ENCODE results near the gene PIP4K2A.

PIP4K2A gene

DNA sequence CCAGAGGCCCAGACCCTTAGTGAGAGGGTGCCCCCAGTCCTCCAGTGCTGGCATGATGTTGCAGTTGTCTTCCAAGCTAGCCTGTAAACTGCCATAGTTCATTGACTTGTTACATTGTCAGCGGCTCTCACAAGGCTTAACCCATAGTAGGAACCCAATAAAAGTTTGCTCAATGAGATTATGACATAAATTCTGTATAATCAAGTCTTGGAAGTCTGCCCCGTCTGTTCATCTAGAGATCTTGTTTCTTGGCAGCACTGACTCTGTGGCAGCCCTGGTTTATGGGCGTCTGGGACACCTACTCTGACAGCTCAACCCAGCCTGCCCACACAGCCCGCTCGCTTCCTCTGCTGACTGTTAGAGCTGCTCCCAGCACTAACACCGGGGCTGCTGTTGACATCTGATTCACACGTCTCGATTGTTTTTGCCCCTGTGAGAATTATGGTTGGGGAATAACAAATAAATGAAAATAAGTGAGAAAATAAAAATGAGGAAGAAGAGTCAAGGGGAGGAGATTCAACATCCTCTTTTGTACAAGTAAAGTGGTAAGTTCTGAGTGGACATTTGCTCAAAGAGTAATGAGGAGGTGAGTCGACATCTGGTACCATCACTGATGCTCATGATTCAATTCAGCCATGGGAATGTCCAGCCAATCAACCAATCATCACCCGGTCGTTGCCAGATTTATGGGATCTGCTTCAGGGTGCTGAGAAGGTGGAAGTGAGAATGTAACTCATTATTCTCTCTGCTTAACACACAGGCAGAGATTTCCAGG lies 208.3 kb downstream of the PIP4K2A start:
- Histone ChIP-seq H3K4me2 (ENCODE audit: low read depth, low read length, poor library complexity, severe bottlenecking) (peak overlapping the region; percentile 70), H3K4me3 (ENCODE audit: low read length, poor library complexity, severe bottlenecking) (peak overlapping the region; percentile 55), H3F3A (ENCODE audit: low read depth) (peaks cover 2% of the 10 kb centered on the region; the same call in 1 of the 2 replicates), H3K9me3 (ENCODE audit: insufficient read depth, low read depth, low read length) (no peaks in the 10 kb centered on the region), H3K36me3 (ENCODE audit: insufficient read depth, low read length) (no peaks in the 10 kb centered on the region), H3K9me2 (replicated peaks; ENCODE audit: low read depth, low read length) (no peaks in the 10 kb centered on the region), H3K79me2 (ENCODE audit: insufficient read depth, low read length) (no peaks in the 10 kb centered on the region), H4K20me1 (ENCODE audit: insufficient read depth, low read length, poor library complexity, severe bottlenecking) (no peaks in the 10 kb centered on the region), H3K9ac (ENCODE audit: low read depth, low read length, poor library complexity, severe bottlenecking) (peak overlapping the region; percentile 21), H2AFZ (ENCODE audit: low read length) (0 out of 2 replicates have a peak overlapping the region, but pooled peaks have one; percentile 10), H3K27me3 (ENCODE audit: insufficient read depth, low read length, poor library complexity, severe bottlenecking) (no peaks in the 10 kb centered on the region), H3K4me1 (ENCODE audit: insufficient read depth, low read length, poor library complexity, severe bottlenecking) (peaks cover 29% of the 10 kb centered on the region)
- TF ChIP-seq CTCF (conservative IDR thresholded peaks at IDR 0.05; ENCODE audit: low read length) (peak; percentile 22; the same call in 1 of the 2 replicates), EZH2phosphoT487 (IDR thresholded peaks at IDR 0.05; ENCODE audit: borderline replicate concordance) (no peak)

- Histone ChIP-seq H3K4me1 (ENCODE audit: insufficient read depth, low read length, poor library complexity, severe bottlenecking) (peaks cover 35% of the 10 kb centered on the region), H3K27me3 (ENCODE audit: insufficient read depth, low read length, poor library complexity, severe bottlenecking) (no peaks in the 10 kb centered on the region), H3K9me3 (ENCODE audit: insufficient read depth, low read depth, low read length) (no peaks in the 10 kb centered on the region), H3F3A (ENCODE audit: low read depth) (peaks cover 2% of the 10 kb centered on the region; the same call in 1 of the 2 replicates), H3K4me2 (ENCODE audit: low read depth, low read length, poor library complexity, severe bottlenecking) (no peak overlapping the region), H3K4me3 (ENCODE audit: low read length, poor library complexity, severe bottlenecking) (no peak overlapping the region), H3K9me2 (replicated peaks; ENCODE audit: low read depth, low read length) (no peaks in the 10 kb centered on the region), H3K79me2 (ENCODE audit: insufficient read depth, low read length) (no peaks in the 10 kb centered on the region), H4K20me1 (ENCODE audit: insufficient read depth, low read length, poor library complexity, severe bottlenecking) (no peaks in the 10 kb centered on the region), H2AFZ (ENCODE audit: low read length) (no peak overlapping the region), H3K36me3 (ENCODE audit: insufficient read depth, low read length) (no peaks in the 10 kb centered on the region), H3K9ac (ENCODE audit: low read depth, low read length, poor library complexity, severe bottlenecking) (no peak overlapping the region)
- TF ChIP-seq CTCF (conservative IDR thresholded peaks at IDR 0.05; ENCODE audit: low read length) (no peak), EZH2phosphoT487 (IDR thresholded peaks at IDR 0.05; ENCODE audit: borderline replicate concordance) (no peak)
Observed at GRCh38 chr10:22504766-22505165, 209.6 kb downstream of the PIP4K2A start.

DNA sequence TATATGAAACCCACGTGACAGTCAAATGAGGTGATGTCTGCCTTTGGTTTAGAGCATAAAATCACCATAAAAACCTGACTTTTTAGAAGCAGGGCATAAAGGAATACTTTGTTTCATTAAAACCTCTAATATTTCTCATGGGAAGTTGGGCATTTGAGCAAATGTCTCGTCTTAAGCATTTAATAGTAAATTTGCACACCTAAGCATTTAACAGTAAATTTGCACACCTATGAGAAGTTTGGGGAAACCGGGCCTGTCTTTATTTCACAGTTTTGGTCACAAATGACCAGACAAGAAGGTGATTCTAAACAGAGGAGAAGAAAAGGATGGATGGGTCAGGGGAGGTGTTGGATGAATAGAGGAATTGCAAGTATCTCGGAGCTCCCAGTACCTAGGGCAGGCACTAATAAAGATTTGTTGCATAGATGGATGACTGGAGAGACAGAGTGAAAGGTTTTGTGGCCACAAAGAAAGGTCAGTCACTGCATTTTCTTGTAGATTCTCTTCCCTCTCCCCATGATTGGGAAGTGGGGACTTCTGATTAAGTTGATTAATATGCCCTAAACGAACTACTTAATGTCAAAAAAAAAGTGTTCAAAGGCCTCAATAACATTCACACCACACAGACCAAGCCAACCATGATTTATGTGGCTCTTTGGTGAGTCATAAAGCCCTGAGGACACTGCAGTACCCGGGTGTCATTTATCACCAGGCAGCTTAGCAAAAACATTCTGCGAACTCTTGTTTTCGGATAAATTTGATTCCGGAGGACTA lies 210.9 kb downstream of the PIP4K2A start:
- H3F3A ChIP-seq (ENCODE audit: low read depth): peaks cover 2% of the 10 kb centered on the region; the same call in 1 of the 2 replicates
- H3K9me2 ChIP-seq (replicated peaks; ENCODE audit: low read depth, low read length): no peaks in the 10 kb centered on the region
- H3K4me1 ChIP-seq (ENCODE audit: insufficient read depth, low read length, poor library complexity, severe bottlenecking): peaks cover 35% of the 10 kb centered on the region
- TF ChIP-seq EZH2phosphoT487 (IDR thresholded peaks at IDR 0.05; ENCODE audit: borderline replicate concordance) (no peak), CTCF (conservative IDR thresholded peaks at IDR 0.05; ENCODE audit: low read length) (no peak)
- no peaks in the 10 kb centered on the region for H3K79me2 ChIP-seq (ENCODE audit: insufficient read depth, low read length)
- no peaks in the 10 kb centered on the region for H3K27me3 ChIP-seq (ENCODE audit: insufficient read depth, low read length, poor library complexity, severe bottlenecking)
- no peak overlapping the region for H3K4me3 ChIP-seq (ENCODE audit: low read length, poor library complexity, severe bottlenecking)
- no peak overlapping the region for H2AFZ ChIP-seq (ENCODE audit: low read length)
- no peaks in the 10 kb centered on the region for H3K36me3 ChIP-seq (ENCODE audit: insufficient read depth, low read length)
- no peak overlapping the region for H3K9ac ChIP-seq (ENCODE audit: low read depth, low read length, poor library complexity, severe bottlenecking)
- H4K20me1 ChIP-seq (ENCODE audit: insufficient read depth, low read length, poor library complexity, severe bottlenecking): no peaks in the 10 kb centered on the region
- no peaks in the 10 kb centered on the region for H3K9me3 ChIP-seq (ENCODE audit: insufficient read depth, low read depth, low read length)
- no peak overlapping the region for H3K4me2 ChIP-seq (ENCODE audit: low read depth, low read length, poor library complexity, severe bottlenecking)

Measured in Loucy (cell line).